NK-92 (cell line): ENCODE results near the gene PPFIA4.

ENCODE experiments used
- DNase-seq: peaks from one replicate; lab custom pipeline; 2025; ENCODE audit not compliant: unreplicated experiment; lab: John Stamatoyannopoulos, UW

Gene PPFIA4

DNA sequence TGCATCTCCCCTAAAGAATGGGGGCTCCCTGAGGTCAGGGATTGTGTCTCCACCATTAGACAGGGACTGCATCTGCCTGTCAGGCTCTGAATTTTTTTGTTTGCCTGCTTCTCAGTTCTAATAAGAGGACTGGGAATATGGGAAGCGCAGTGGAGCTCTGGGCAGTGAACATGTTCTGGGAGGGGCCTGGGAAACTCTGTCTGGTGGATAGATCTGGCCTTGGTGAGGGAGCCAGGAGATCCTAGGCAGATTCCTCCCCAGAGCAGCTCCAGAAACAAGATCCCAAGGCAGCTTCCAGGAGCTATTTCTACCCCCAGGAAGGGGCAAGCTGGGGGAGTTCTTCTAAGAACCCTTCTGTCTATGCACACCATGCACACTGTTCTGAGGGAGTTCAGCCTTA, 72.2 kb downstream of the PPFIA4 start:
- no peak for DNase-seq

DNA sequence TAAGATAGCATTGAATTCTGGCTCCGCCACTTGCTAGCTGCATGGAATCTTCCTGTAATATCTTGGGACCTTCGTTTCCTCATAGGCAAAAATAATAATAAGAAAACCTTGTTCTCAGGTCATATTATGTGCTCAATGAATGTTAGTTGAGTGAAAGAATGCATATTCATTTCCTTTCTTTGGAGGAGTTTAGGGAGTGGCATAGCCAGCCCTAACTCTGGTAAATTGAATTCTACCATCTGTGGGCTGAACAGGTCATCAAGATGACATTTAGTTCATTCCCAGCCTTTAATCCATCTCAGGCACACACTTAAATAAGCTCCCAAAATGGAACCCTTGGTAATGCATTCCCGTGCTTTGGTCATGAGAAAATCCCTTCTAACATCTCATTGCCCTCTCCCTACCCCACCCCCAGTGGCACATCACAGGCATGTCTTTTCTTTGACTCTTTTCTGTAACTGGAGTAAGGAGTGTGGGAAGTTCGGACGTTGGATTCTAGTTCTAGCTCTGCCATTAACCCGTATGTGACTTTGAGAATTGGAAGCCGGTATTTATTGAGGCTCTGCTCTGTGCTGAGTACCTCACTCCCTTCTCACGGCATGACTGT, 72.7 kb downstream of the PPFIA4 start:
- DNase-seq = no peak

GRCh38 chr1:203099805-203100515, 73.7 kb downstream of the PPFIA4 start:
- no peak for DNase-seq

DNA sequence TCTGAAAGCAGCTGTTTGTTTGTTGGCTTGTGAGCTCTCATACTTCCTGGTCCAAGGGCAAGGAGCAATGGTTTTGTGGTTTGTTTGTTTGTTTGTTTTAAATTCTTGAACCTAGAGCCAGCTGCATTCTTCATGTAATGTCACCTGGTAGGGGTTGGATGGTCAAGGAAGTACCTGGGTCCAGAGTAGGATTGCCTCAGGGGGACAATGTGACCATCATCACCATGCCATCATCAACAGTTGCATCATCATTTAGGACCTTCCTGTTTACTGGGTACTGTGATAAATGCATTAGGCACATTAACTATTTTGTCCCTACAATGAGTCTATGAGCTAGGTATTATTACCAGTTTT, 74.2 kb downstream of the PPFIA4 start:
- DNase-seq = no peak

DNA sequence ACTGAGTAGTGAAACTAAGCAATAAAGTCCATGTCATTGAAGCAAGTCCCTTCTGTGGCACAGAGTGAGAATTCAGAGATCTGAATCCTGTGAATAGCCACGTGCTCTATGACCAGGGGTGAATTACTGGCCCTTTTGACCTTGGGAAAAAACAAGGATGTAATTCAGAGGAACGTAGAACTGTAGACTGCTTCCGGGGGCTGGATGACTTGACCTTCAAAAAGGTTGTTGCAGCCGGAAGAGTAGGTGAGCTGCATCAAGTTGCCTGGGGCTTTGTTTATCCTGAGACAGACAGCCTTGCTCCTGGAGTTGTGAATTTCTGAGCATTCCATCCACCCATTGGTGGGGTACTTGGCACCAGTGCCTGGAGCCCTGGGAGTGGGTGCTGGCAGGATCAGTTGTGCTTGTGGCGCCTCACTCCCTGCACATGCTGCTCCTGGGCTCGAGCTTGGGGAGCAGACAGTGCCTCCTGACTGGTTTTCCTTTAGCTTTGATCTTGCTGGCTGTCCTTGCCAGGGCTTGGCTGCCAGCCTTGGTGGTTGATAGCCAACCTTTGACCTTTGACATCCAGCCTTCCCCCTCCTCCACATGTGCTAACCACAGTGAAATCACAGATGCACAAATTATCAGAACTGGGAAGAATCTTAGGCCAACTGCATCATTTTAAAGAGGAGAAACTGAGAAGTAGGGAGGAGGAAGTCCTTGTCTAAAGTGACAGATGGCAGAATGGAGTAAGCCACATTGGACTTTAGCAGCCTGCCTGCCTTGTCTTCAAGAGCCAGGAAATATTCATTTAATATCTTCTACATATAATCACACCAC, 75.7 kb downstream of the PPFIA4 start:
- no peak for DNase-seq

DNA sequence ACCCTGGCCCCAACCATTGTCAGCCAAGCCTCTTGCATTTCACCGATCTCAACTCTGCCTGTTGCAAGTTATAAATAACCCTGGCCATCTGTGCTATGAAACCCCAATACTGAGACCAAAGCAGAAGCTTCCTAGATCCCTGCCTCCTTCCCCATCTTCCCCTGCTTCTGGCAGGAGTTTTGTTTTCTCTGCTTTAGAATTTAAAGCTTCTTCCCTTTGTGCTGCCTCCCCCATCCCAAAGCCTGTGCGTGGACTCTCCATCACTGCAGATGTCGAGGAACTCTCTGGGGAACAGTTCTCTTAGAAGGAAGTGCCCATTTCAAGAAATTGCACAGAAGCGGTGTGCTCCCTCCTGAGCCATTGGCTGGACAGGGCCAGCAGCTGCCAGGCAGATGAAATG, 76.9 kb downstream of the PPFIA4 start:
- DNase-seq = no peak

DNA sequence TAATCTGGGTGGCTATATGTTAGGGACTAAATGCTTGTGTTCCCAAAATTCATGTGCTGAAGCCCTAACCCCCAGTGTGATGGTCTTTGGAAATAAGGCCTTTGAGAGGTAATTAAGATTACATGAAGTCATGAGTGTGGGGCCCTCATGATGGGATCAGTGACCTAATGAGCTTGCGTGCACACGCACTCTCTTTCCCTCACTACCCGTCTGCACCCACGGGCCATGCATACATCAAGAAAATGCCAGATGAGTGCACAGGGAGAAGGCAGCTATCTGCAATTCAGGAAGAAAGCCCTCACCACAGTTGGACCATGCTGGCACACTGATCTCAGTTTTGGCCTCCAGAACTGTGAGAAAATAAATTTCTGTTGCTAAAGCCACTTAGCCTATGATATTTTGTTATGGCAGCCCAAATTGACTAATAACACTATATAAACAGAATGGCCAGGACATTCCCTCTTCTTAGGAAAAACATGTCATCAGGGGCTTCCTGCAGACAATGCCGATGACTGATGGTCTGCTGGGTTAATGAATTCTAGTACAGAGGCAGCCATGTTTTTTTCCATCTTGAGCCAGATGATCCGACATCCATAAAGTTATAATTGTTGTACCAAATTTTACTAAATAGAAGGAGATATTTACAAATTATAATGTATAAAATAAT, 77.7 kb downstream of the PPFIA4 start:
- no peak for DNase-seq

- no peak for DNase-seq
Observed at GRCh38 chr1:203104789-203105390, 78.6 kb downstream of the PPFIA4 start.

- DNase-seq = no peak
Observed at GRCh38 chr1:203112475-203112874, 86.2 kb downstream of the PPFIA4 start.

DNA sequence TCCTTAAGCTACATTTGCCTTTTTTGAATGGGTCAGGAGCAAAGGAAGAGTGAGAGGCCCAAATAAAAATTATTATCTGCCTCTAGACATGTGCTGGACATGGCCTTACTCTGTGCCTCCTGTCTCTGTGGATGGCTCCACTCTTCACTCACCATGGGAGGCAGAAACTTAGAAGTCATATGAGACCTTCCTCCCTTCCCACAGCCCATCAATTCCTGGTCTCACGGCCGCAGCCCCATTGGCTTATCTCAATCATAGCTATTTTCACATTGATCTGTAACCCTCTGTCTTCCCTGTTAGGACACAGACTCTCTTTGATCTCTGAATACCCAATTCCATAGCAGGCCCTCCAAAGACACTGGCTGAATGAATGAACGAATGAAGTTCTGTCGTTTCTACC, 87.0 kb downstream of the PPFIA4 start:
- no peak for DNase-seq

DNA sequence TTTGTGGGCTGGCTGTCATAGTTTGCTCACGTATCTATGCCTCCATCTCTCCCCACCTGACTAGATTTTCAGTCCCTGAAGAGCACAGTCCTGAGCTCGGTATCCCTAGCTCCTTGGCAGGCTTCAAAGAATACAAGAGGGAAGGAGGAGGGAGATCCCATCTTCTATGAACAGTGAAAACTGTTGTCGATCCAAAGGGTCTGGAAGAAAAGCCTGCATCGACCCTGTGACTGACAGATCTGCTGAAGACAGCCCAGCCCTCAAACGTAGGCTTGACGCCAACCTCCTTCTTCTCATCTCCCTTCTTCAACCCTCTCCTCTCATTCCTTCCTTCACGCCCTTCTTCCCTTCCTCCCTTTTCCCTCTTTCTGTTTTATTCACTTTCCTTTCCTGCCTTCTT, 87.9 kb downstream of the PPFIA4 start:
- DNase-seq = no peak

- no peak for DNase-seq
Observed at GRCh38 chr1:203116091-203116820, 90.0 kb downstream of the PPFIA4 start.

DNA sequence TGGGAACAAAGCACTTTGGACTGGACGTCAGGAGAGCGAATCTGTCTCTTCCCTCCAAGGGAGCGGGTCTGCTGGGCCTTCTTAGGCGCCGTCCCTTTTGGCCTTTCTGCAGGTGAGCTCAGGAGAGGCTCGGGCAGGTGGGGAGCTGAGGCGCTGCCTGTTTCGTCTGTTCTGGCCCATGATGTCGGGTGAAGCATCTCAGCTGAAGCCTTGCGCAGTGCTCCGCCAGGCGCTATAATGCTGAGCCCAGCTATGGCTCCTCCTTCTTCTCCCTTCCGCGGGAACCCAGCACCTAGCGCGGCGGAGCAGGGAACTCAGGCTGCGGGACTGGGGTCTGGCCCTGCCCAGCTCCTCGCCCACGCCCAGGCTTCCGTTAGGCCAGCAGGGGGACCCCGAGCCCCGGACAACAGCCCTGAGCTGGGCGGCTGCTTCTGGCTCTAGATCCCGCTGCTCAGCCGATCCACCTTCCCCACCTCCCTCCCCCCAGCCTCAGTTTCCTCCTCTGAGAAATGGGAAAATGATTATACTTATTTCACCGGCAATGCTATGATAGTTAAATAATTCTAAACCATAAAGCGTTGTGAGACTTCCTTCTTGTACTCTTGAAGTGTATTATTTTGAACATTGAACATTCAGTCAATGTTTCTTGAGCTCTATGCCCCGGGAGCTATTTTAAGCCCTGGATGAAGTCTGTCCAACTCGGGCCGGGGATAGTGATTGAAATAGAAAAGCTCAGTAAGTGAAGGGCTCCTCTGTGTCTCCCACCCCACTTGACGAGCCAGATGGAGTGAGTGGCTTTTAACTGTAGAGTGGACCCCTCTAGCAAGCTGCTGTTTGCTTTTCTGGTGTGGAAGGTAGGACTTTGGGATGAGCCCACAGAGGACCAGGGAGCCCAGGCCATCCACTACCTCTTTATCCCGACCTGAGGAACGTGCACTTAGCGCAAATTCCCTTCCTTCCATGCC, 91.6 kb downstream of the PPFIA4 start:
- no peak for DNase-seq

DNA sequence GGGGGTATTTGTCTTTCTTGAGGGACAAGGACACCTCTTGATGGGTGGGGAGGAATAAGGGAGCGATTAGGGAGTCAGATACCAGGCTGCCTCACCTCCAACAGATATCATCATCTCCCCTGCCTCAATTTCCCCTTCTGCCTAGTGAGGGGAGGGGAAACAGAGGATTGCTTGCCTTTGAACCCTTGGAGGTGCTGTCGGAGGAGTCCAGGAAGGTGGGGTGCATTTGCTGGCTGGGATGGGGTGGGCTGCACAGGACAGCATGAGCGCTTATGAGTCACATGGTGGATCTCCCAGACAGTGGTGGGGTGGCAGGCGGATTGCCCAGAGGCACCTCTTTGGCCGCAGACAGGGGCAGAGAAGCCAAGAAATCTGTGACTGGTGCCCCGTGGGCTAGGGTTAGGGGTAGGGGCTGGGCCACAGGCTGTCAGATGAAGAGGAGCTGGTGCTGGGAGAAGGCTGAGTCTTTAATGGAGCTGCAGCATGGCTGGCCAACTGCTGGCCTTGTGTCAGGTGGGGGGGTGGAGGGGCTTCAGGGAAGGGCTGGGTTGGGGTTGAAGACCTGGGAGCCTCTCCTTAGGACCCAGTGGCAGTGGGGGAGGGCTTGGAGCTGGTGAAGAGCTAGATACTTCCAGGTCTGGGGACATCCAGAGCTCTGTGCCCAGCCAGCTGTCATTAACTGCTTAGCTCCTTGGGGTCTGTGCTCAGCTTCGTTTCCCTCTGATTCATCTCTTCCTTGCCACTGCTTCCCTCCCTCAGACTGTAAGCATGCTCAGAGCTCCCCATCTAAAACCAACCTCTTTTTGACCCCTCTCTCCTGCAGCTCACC, 94.2 kb downstream of the PPFIA4 start:
- DNase-seq = no peak

DNA sequence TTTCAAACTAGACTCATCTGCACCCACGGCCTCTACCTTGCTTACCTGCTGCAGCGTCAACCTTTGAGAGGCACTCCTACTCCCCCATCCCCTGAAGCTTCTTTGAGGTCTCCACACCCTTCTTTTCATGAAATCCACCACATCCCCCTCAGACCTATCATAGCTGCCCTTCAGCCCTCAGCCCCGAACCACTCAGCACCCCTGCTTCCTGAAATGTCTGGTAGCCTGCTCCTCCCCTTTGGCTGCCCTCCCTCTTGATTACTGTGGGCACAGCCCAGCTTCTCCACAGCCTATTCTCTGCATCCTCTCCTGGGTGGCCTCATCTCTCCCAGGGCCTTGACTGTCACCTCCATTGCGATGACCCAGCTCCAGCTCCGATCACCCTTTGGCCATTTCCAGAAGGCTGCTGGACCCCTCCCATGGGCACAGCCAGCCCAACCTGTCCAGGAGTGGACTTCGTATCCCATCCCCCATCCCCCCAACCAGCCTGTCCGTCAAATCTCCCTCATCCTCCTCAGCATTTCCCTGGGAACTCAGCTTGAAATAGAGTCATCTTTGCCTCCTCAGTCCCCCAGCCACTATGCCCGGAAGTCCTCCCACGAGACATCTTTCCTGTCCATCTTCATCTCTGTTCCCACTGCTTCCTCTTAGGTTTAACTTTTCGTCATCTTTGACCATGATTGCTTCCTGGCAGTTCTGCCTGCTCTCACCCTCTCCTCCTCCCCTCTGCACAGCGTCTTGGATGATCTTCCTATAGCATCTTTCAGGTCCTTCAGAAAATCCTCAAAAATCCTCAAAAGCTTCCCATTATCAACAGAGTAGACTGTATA, 95.1 kb downstream of the PPFIA4 start:
- DNase-seq = no peak

GRCh38 chr1:203122159-203122558, 95.9 kb downstream of the PPFIA4 start:
- DNase-seq = no peak

GRCh38 chr1:203124011-203124410, 97.7 kb downstream of the PPFIA4 start:
- no peak for DNase-seq
